A172 (cell line): ENCODE measurements around the gene CAPS. TPM values are rescaled to one million over a fixed set of nuclear protein-coding genes. Genes with fewer than 3 reads are reported as not detected.

ENCODE experiments used
- DNase-seq: peaks from one replicate; pipeline ENCODE4 v3.0.0-alpha.2; 2015; ENCODE audit warnings: low spot score
- total RNA-seq: library from RNA; depleted of rRNA; stranded (reverse); fragments of >200 nt; shearing (Covaris generic); gene quantifications from 2 replicates; pipeline ENCODE4 v1.2.3, GENCODE V29; 2014

Gene CAPS
- total RNA-seq, 1 experiment from 2014 or later = 12.0 TPM

DNA sequence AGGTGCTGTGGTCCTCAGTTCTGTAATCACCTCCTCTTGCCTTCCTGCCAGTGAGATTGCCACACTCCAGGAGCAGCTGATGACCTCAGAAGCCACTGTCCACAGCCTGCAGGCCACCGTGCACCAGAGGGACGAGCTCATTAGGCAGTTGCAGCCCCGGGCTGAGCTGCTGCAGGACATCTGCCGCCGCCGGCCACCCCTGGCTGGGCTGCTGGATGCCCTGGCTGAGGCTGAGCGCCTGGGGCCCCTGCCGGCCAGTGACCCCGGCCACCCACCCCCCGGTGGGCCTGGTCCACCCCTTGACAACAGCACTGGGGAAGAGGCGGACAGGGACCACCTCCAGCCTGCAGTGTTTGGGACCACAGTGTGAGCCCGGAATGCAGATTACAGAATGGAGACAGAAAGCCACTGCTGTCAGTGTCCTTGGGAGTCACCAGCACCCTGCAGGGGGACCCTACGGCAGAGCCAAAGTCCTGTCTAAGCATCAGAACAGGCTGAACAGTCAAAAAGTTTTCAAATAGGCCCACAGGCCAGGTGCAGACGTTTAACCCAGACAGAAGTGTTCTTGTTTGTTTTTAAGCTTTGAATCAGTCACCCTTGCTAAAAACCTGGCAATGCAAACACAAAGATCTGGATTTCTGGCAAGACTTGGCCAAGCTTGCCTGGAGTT, 5.1 kb upstream of the CAPS start:
- no peak for DNase-seq

DNA sequence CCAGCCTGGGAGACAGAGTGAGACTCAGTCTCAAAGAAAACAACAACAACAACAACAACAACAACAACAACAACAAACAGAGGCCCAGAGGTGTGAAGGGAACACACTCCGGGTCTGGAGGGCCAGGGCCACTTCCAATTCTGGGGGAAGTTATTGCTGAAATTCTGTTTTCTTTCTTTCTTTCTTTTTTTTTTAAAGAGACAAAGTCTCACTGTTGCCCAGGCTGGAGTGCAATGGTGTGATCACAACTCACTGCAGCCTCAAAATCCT, 3.5 kb upstream of the CAPS start:
- DNase-seq = no peak

DNA sequence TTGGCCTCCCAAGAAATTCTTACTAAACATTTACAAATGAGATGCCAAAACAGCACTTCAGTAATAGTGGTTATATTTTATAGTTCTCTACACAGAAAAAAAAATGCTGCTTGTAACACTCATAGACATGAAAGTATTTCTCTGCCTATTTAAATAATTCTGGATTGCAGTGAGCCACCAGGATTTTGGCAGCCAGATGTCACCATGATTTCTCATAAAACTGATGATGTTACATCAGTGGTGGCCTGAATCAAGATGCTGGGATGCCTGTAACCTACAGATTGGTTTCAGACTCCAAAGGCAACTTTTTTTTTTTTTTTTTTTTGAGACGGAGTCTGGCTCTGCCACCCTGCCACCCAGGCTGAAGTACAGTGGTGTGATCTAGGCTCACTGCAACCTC, 2.7 kb upstream of the CAPS start:
- DNase-seq = no peak

- DNase-seq = no peak
Measured at GRCh38 chr19:5914358-5914774, 312 bp downstream of the CAPS start.

DNA sequence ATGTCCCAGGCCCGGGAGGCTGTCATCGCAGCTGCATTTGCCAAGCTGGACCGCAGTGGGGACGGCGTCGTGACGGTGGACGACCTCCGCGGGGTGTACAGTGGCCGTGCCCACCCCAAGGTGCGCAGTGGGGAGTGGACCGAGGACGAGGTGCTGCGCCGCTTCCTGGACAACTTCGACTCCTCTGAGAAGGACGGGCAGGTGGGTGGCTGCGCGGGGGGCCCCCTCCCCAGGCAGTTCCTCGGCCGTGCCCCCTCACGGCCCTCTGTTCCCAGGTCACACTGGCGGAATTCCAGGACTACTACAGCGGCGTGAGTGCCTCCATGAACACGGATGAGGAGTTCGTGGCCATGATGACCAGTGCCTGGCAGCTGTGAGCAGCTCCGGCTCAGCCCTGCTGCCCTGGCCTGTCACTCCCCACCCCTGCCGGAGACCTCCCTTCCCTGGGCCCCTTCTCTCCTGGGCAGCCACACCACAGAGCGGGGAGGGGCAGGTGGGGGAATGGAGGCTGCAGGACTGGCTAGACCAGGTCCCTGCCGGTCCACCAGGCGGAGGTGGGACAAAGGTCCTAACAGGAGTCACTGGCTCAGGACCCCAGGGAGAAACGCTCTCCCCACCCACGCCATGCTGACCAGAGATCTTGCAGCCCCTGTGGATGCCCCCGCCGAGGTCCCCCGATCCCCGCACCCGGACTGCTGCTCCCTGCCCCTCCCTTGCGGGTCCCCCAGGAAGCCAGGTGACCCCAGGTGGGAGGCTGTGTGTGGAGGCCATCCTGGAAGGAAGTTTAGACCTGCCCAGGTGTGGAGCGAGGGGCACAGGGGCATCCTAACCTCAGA, 1.1 kb downstream of the CAPS start:
- no peak for DNase-seq

DNA sequence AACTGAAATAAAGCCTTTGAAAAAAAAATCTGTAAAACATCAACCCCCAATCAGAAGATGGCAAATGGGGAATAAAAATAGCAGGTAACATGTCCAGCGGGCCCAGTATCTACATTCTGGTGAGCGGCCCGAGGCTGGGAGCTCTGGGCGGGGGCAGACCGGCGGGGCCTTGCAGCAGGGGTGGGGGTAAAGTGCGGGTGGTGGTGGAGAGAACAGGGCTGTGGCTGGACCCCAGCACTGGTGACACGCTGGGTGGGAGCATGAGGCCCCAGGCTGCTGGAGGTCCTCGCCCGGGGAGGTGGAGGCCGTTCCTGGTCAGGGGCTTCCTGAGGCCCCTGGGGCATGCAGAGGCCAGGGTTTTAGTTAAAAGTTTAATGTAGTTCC, 1.7 kb downstream of the CAPS start:
- DNase-seq = no peak

- no peak for DNase-seq
Measured at GRCh38 chr19:5916181-5916708, 2.2 kb downstream of the CAPS start.

DNA sequence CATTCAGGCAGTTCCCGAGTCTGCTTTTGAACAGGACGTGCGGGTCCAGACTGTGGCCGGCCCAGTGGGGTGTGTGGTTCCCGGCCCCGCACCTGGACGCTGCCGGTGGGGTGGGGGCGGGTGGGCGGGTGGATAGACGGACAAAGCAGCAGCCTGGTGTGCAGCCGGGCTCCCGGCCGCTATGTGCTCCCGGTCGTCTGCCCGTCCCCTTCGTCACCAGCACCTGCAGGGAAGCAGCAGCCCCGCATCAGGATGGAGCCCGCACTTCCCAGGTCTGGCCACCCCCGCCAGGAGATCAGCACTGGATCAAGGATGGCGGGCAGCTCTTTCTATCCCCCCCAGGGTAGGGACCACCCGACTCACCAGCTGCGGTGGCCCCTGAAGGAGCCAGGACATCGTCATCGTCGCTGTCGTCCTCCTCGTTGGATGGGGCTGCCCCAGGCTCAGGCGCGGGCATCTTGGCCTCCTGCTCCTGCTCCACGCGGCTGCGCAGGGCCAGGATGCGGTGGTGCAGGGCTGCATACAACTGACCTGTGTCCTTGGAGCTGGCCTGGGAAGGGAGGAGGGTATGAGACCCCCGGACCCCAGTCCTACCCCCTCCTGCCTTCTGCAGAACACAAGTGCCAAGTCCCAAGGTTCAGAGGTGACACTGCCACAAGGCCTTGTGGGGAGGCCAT, 3.5 kb downstream of the CAPS start:
- DNase-seq = no peak

DNA sequence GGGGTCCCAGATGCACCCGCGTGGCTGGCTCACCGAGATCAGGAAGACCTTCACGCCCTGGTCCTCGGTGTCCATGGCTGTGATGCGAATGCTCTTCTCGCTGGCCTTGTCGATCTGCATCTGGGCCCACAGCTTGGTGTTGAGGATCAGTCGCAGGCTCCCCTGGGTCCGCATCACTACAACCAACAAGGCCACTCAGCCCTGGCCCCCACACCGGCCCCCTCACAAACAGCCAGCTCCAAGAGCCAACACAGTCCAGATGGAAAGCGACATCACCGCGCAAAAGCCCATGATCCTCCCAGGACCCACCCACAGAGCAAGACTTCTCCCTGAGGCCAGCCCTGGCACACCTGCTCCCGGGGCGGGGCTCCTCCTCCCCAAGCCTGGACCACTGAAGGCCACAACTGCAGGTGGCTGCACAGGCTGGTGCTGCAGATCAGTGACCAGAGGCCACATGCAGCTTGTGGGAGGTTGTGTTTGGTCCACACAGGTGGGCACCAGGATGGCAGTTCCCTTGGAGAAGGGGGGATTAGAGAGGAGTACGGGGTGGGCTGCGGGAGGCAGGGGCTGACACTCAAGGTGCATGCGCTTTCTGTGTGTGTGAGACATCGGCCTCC, 4.5 kb downstream of the CAPS start:
- no peak for DNase-seq

- no peak for DNase-seq
Measured at GRCh38 chr19:5921516-5922160, 7.6 kb downstream of the CAPS start.

GRCh38 chr19:5922161-5922545, 8.1 kb downstream of the CAPS start:
- DNase-seq = no peak

DNA sequence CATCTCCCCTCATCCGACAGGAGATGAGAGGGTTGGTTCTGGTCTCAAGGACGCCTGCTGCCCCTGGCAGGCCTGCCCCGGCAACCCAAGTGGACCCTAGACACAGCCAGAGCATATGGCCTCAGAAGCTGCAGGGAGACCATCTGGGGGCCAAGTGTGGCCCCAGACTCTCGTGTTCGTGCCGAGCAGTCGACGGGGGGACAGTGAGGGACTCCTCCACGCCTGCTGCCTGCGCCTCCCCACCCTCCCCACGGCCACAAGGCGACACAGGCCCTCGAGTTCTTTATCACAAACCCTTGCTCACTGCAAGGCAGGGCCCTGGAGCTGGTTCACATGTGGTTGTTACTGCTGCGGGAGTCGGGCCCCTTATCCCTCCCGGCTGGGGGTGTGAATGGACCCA, 9.3 kb downstream of the CAPS start:
- DNase-seq = no peak

- DNase-seq = no peak
Measured at GRCh38 chr19:5925830-5926427, 11.9 kb downstream of the CAPS start.

DNA sequence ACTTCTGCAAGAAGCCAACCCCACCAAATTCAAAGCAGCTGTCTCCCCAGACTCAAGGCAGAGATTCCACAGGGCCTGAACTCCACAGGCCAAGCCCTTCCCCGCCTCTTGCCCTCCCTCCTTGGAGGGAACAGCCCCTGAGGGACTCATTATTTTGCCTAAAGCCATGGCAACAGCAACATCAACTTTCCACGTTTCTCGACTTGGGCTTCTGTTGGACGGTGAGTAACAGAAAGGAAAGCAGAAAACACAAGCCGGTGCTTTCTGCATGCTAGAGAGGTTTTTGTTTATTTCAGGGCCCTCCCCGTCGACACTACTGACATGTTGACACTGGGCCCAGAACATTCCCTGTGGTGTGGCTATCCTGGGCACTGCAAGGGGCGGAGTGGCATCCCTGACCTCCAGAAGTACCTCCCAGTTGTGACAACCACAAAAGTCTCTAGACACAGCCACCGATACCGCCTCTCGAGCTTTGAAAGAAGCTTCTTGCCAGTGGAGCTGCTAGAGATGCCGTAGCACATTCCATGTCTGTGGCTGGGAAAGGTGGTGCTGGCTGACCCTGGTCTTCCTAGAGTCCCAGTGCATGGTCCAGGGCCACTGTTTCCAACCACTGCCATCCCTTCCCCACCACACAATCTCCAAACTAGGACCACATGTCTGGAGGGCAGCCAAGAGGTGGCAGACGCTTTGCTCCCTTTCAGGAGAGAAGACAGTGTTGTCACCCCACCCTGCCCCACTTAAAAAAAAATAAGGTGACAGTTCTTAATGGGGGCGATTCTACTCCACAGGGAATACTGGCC, 12.8 kb downstream of the CAPS start:
- DNase-seq = no peak

DNA sequence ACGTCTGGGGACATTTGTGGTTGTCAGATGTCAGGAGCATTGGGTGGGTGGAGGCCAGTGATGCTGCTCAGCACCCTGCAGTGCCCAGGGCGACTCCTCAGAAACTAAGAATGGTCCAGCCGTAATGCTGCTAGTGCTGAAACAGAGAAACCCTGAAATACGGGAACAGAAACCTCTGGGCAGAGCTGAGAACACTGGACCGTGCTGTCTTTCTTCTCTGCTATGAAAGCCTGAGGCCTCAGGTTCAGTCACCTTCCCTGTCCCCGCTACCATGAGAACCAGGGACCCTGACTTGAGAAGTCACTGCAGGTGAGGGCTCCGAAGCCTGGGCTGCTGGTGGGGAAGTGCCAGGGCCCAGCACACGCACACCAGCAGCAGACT, 13.4 kb downstream of the CAPS start:
- no peak for DNase-seq

GRCh38 chr19:5929179-5929578, 15.1 kb downstream of the CAPS start:
- DNase-seq = no peak

DNA sequence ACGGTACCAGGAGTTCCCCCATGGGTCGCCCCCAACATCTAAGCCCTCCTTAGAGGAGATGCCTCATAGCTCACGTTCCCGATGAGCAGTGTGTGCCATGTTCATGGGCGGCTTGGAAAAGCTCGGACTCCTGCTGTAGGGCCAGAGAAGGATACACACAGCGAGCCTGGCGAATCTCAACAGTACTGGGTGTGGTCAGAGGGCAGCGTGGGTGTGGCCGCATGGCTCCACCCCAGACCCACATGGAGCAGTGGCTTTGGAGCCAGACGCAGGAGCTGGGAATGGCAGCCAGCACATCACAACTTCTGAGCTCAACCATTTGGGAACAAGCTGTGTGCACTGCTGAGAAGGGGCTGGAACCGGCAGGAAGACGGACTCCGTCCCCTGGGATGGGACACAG, 15.6 kb downstream of the CAPS start:
- DNase-seq = no peak

- DNase-seq = no peak
Measured at GRCh38 chr19:5931251-5931650, 17.2 kb downstream of the CAPS start.

- no peak for DNase-seq
Measured at GRCh38 chr19:5932146-5932545, 18.1 kb downstream of the CAPS start.

GRCh38 chr19:5932609-5933262, 18.7 kb downstream of the CAPS start:
- no peak for DNase-seq
